GM12892 (cell line): ENCODE measurements around the gene TBL1XR1.

Experiments used
- POLR2A ChIP-seq: IDR thresholded peaks from 2 replicates; pipeline ENCODE4 v1.6.1; 2011; ENCODE audit warnings: low read depth, low read length, control low read depth
- POLR2AphosphoS5 ChIP-seq: IDR thresholded peaks from 2 replicates; pipeline ENCODE4 v1.6.1; 2011; ENCODE audit warnings: low read depth, low read length, control low read depth
- TAF1 ChIP-seq: IDR thresholded peaks from 2 replicates; pipeline ENCODE4 v1.6.1; 2011; ENCODE audit warnings: low read depth, mild to moderate bottlenecking, control low read depth, low read length, borderline replicate concordance

- TF ChIP-seq POLR2A (no peak), POLR2AphosphoS5 (no peak), TAF1 (no peak)
Observed at GRCh38 chr3:177035676-177036075, 161.6 kb downstream of the TBL1XR1 start.
